Mesodermal cell (in vitro differentiated cells): ENCODE measurements around the gene KAT7.
A peak's percentile ranks its signal among the peaks of the same experiment; 100 is the strongest.

Source experiments
- H3K27ac ChIP-seq: 2 replicates; pipeline ENCODE4 v1.7.0; 2013; ENCODE audit warnings: mild to moderate bottlenecking, low read depth, low read length, moderate library complexity; ENCODE audit not compliant: severe bottlenecking
- H3K36me3 ChIP-seq: 2 replicates; pipeline ENCODE4 v1.7.1; 2013; ENCODE audit warnings: mild to moderate bottlenecking, low read length, moderate library complexity; ENCODE audit not compliant: control insufficient read depth, insufficient read depth
- H3K4me1 ChIP-seq: one replicate; pipeline ENCODE4 v1.7.1; 2013; ENCODE audit warnings: mild to moderate bottlenecking, low read length; ENCODE audit not compliant: insufficient read depth, control insufficient read depth, poor library complexity, severe bottlenecking
- H3K4me3 ChIP-seq: 2 replicates; pipeline ENCODE4 v1.7.0; 2013; ENCODE audit warnings: low read length, control low read depth, mild to moderate bottlenecking; ENCODE audit not compliant: insufficient read depth, poor library complexity, severe bottlenecking; ENCODE audit errors: extremely low read depth
- H3K9me3 ChIP-seq: 2 replicates; pipeline ENCODE4 v1.7.1; 2013; ENCODE audit warnings: mild to moderate bottlenecking, low read length, moderate library complexity; ENCODE audit not compliant: control insufficient read depth
- WGBS, 2 experiments: methylation state at CpG; one replicate each; pipeline ENCODE4 v1.1.5; 2013; ENCODE audit warnings: missing lambda C conversion rate in 2 of 2; ENCODE audit not compliant: insufficient coverage in 2 of 2; 5-methylcytosine and 5-hydroxymethylcytosine counted together

KAT7 gene

GRCh38 chr17:49814781-49815529, 26.5 kb downstream of the KAT7 start:
- Histone ChIP-seq H3K36me3 (peaks cover 66% of the 10 kb centered on the region), H3K4me3 (peak overlapping the region; percentile 21), H3K4me1 (peaks cover 16% of the 10 kb centered on the region), H3K9me3 (no peaks in the 10 kb centered on the region), H3K27ac (peak overlapping the region; percentile 62)
- 27 to 47% methylated on average over 2 of the region's 4 CpGs for WGBS, 2 experiments

GRCh38 chr17:49815761-49816281, 27.3 kb downstream of the KAT7 start:
- Histone ChIP-seq H3K36me3 (peaks cover 69% of the 10 kb centered on the region), H3K4me1 (peaks cover 16% of the 10 kb centered on the region), H3K9me3 (no peaks in the 10 kb centered on the region), H3K27ac (peak overlapping the region; percentile 62), H3K4me3 (peak overlapping the region; percentile 21)
- 24 to 26% methylated on average over 9 of the region's 9 CpGs for WGBS, 2 experiments

- H3K27ac ChIP-seq = no peak overlapping the region
- no peak overlapping the region for H3K4me3 ChIP-seq
- peaks cover 75% of the 10 kb centered on the region for H3K36me3 ChIP-seq
- H3K9me3 ChIP-seq = no peaks in the 10 kb centered on the region
- WGBS, 2 experiments = 98 to 100% methylated on average over 3 to 4 of the region's 4 CpGs
- peaks cover 16% of the 10 kb centered on the region for H3K4me1 ChIP-seq
Measured at GRCh38 chr17:49817993-49818392, 29.5 kb downstream of the KAT7 start.

GRCh38 chr17:49819138-49819537, 30.7 kb downstream of the KAT7 start:
- 91 to 93% methylated on average over 4 of the region's 5 CpGs for WGBS, 2 experiments
- H3K36me3 ChIP-seq = peaks cover 75% of the 10 kb centered on the region
- no peak overlapping the region for H3K4me3 ChIP-seq

DNA sequence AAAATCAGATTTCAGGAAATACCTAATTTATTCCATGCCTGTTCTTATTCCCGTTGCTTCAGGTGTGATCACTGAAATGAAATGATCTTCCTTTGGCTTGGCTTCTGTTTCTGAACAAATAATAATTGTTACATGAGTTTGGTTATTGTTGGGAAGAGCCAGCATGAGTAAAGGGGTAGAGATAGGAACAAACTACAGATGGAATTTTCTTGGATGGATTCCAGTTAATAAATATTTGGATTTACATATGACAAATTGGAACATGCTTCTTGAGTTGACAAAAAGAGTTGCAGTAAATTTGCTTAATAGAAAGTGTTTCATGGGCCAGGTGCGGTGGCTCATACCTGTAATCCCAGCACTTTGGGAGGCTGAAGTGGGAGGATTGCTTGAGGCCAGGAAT, 31.2 kb downstream of the KAT7 start:
- H3K4me3 ChIP-seq = no peak overlapping the region
- peaks cover 12% of the 10 kb centered on the region for H3K4me1 ChIP-seq
- no peak overlapping the region for H3K27ac ChIP-seq
- peaks cover 77% of the 10 kb centered on the region for H3K36me3 ChIP-seq
- 89 to 100% methylated on average over 1 of the region's 2 CpGs for WGBS, 2 experiments
- H3K9me3 ChIP-seq = no peaks in the 10 kb centered on the region

More at GRCh38 chr17:49819138-49819537, 30.7 kb downstream of the KAT7 start:
- H3K9me3 ChIP-seq = no peaks in the 10 kb centered on the region
- no peak overlapping the region for H3K27ac ChIP-seq
- H3K4me1 ChIP-seq = peaks cover 15% of the 10 kb centered on the region

DNA sequence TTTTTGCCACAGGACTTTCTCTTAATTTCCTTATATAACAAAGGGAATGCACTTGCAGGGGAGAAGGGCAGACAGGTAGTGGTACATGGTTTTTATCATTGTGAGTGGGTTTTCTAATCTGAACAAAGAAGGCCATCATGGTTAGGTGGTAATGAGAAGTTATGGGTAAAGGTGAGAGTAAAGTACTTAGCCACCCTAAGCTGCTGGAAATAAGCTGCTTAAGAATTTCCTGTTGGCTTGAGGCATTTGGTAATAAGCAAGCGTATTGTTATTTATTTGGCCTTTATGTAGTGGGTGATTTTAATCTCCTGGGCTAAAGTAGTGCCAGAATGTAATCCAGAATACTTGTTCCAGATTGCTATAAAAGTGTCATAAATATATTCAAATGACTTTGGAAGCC, 32.3 kb downstream of the KAT7 start:
- Histone ChIP-seq H3K4me1 (peaks cover 5% of the 10 kb centered on the region), H3K36me3 (peaks cover 87% of the 10 kb centered on the region), H3K4me3 (no peak overlapping the region), H3K27ac (no peak overlapping the region), H3K9me3 (no peaks in the 10 kb centered on the region)
- WGBS, 2 experiments = 100% methylated on average over 1 of the region's 1 CpG

- no peaks in the 10 kb centered on the region for H3K4me1 ChIP-seq
- peaks cover 92% of the 10 kb centered on the region for H3K36me3 ChIP-seq
- no peaks in the 10 kb centered on the region for H3K9me3 ChIP-seq
- H3K4me3 ChIP-seq = no peak overlapping the region
- 100% methylated on average over 1 to 2 of the region's 2 CpGs for WGBS, 2 experiments
- no peak overlapping the region for H3K27ac ChIP-seq
Measured at GRCh38 chr17:49821466-49821865, 33.0 kb downstream of the KAT7 start.

GRCh38 chr17:49821916-49822315, 33.4 kb downstream of the KAT7 start:
- Histone ChIP-seq H3K36me3 (peaks cover 92% of the 10 kb centered on the region), H3K4me1 (no peaks in the 10 kb centered on the region), H3K9me3 (no peaks in the 10 kb centered on the region), H3K4me3 (no peak overlapping the region), H3K27ac (no peak overlapping the region)
- WGBS, 2 experiments = 100% methylated on average over 1 of the region's 1 CpG

DNA sequence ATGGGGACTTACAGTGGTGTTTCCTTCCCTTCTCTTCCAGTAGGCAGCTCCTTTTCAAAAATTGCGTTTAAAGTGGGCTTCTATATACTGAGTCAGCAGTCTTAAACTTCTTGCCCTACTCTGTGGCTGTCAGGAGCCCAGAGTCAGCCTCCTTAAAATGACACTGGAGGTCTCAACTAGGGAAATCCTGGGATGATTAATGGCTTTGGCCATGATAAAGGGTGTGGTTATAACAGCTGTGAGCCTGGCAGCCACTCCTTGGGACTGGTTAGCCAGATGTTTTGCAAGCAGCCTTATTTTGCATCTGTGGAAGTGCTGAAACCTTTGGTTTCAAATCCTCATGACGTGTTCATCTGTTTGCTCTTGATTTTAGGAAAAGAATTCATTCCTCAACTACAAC, 34.3 kb downstream of the KAT7 start:
- peaks cover 92% of the 10 kb centered on the region for H3K36me3 ChIP-seq
- 67 to 88% methylated on average over 1 of the region's 2 CpGs for WGBS, 2 experiments
- H3K9me3 ChIP-seq = no peaks in the 10 kb centered on the region

GRCh38 chr17:49823614-49824013, 35.1 kb downstream of the KAT7 start:
- no peak overlapping the region for H3K27ac ChIP-seq
- no peaks in the 10 kb centered on the region for H3K4me1 ChIP-seq
- no peak overlapping the region for H3K4me3 ChIP-seq
- WGBS, 2 experiments = 95 to 100% methylated on average over 1 to 2 of the region's 2 CpGs
- peaks cover 91% of the 10 kb centered on the region for H3K36me3 ChIP-seq
- no peaks in the 10 kb centered on the region for H3K9me3 ChIP-seq

More for the DNA sequence above, 34.3 kb downstream of the KAT7 start:
- Histone ChIP-seq H3K27ac (no peak overlapping the region), H3K4me3 (no peak overlapping the region), H3K4me1 (no peaks in the 10 kb centered on the region)

DNA sequence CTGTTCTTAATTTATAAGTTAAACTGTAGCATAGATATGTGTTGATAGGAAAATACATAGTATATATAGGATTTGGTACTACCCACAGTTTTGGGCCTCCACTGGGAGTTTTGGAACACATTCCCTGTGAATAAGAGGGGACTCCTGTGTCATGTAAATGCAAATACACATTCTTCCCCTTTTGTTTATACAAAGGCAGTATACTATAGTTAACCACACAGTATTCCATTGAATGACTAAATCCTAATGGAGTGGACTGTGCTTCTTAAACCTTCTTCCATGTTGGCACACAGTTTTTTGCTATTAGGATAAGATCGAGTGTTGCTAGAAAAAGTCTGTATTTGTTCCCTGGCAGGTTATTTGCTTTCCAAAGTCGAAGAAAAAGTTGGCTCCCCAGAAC, 37.2 kb downstream of the KAT7 start:
- Histone ChIP-seq H3K4me1 (peaks cover 14% of the 10 kb centered on the region), H3K9me3 (no peaks in the 10 kb centered on the region), H3K27ac (no peak overlapping the region), H3K4me3 (no peak overlapping the region), H3K36me3 (peaks cover 90% of the 10 kb centered on the region)
- WGBS, 2 experiments = 96 to 100% methylated on average over 2 of the region's 2 CpGs
